Measurements from ENCODE around the gene DPP6. TPM values are rescaled to one million over a fixed set of nuclear protein-coding genes. Genes with fewer than 3 reads are reported as not detected.

DPP6 gene
- total and polyA plus RNA-seq, 2 experiments from 2014 or later, result not detected

DNA sequence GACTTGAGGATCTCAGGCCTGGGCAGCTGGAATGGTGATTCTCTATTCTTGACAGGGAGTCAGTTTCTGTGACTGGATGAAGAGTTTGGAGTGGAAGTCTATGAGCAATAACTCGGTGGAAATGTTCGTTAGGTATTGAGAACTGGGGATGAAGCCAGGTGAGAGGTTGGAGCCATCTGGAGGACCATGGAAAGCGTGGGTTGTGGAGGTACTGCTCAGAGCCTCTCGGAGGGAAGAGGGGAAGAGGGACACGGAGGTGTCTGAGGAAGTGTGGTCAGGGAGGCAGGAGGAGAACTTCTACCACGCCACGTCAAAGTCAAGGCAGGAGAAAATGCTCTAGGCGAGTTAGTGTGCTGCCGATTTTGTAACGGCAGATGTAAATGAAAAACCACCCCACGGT is 430.7 kb downstream of the DPP6 start:
- no peak overlapping the region for H3K27ac ChIP-seq (ENCODE audit: low read depth)
- H4K20me1 ChIP-seq (replicated peaks; ENCODE audit: insufficient read depth), result no peaks in the 10 kb centered on the region
- Mint-ChIP-seq H3K27me3 (ENCODE audit: insufficient read depth, low read depth, poor library complexity) (peaks cover 2% of the 10 kb centered on the region), H3K4me3 (no peak overlapping the region), H3K4me1 (peaks cover 9% of the 10 kb centered on the region), H3K36me3 (ENCODE audit: low read depth) (no peaks in the 10 kb centered on the region), H3K27ac (no peak overlapping the region), H3K9me3 (no peaks in the 10 kb centered on the region)
- no peaks in the 10 kb centered on the region for H3K9me2 ChIP-seq (ENCODE audit: insufficient read depth)
- DNase-seq (ENCODE audit: low spot score) (no peak), ATAC-seq (no peak)
- H3K4me1 ChIP-seq (ENCODE audit: insufficient read depth), result no peaks in the 10 kb centered on the region
- H2AFZ ChIP-seq, result no peak overlapping the region
- H3K79me2 ChIP-seq (replicated peaks; ENCODE audit: insufficient read depth), result no peaks in the 10 kb centered on the region
- TF ChIP-seq CREB1 (CRISPR knock-in tag; IDR thresholded peaks at IDR 0.05; ENCODE audit: low read depth) (no peak), JUNB (IDR thresholded peaks at IDR 0.05; ENCODE audit: unreplicated experiment) (no peak), ZNF331 (CRISPR knock-in tag; IDR thresholded peaks at IDR 0.05; ENCODE audit: low read depth) (no peak), POLR2AphosphoS5 (IDR thresholded peaks at IDR 0.05; ENCODE audit: low read depth) (no peak)
- TF ChIP-seq, protein P1, sequence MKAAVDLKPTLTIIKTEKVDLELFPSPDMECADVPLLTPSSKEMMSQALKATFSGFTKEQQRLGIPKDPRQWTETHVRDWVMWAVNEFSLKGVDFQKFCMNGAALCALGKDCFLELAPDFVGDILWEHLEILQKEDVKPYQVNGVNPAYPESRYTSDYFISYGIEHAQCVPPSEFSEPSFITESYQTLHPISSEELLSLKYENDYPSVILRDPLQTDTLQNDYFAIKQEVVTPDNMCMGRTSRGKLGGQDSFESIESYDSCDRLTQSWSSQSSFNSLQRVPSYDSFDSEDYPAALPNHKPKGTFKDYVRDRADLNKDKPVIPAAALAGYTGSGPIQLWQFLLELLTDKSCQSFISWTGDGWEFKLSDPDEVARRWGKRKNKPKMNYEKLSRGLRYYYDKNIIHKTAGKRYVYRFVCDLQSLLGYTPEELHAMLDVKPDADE (IDR thresholded peaks at IDR 0.05), result no peak
- TF ChIP-seq, protein P2, sequence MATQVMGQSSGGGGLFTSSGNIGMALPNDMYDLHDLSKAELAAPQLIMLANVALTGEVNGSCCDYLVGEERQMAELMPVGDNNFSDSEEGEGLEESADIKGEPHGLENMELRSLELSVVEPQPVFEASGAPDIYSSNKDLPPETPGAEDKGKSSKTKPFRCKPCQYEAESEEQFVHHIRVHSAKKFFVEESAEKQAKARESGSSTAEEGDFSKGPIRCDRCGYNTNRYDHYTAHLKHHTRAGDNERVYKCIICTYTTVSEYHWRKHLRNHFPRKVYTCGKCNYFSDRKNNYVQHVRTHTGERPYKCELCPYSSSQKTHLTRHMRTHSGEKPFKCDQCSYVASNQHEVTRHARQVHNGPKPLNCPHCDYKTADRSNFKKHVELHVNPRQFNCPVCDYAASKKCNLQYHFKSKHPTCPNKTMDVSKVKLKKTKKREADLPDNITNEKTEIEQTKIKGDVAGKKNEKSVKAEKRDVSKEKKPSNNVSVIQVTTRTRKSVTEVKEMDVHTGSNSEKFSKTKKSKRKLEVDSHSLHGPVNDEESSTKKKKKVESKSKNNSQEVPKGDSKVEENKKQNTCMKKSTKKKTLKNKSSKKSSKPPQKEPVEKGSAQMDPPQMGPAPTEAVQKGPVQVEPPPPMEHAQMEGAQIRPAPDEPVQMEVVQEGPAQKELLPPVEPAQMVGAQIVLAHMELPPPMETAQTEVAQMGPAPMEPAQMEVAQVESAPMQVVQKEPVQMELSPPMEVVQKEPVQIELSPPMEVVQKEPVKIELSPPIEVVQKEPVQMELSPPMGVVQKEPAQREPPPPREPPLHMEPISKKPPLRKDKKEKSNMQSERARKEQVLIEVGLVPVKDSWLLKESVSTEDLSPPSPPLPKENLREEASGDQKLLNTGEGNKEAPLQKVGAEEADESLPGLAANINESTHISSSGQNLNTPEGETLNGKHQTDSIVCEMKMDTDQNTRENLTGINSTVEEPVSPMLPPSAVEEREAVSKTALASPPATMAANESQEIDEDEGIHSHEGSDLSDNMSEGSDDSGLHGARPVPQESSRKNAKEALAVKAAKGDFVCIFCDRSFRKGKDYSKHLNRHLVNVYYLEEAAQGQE (IDR thresholded peaks at IDR 0.05; ENCODE audit: unreplicated experiment), result no peak
- no peaks in the 10 kb centered on the region for H3K27me3 ChIP-seq (ENCODE audit: insufficient read depth)
- H3K4me2 ChIP-seq, result no peak overlapping the region
- no peaks in the 10 kb centered on the region for H3K36me3 ChIP-seq (ENCODE audit: insufficient read depth)
- no peaks in the 10 kb centered on the region for H3F3A ChIP-seq (replicated peaks; ENCODE audit: low read depth)
- no peak overlapping the region for H3K4me3 ChIP-seq

DNA sequence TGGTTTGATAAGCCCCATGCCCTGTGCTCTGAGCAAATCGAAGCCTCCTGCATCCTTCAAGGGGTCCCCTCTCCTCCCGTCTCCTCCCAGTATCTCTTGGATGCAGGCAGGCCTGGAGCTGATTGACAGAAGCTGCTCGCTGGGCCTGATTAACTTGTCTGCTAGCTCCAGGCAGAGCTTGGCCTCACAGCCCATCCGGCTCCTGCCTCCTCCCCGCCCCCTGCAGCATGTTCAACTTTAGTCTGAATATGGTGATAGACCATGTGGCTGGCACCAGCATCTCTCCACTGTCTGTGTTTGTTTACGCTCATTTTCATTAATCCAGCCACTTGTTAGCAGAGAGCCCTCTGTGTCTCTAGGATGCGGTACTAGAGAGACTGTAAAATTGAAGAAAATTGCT is 432.2 kb downstream of the DPP6 start:
- TF ChIP-seq JUNB (IDR thresholded peaks at IDR 0.05; ENCODE audit: unreplicated experiment) (no peak), EZH2phosphoT487 (IDR thresholded peaks at IDR 0.05; ENCODE audit: unreplicated experiment) (no peak)
- Histone ChIP-seq H3F3A (replicated peaks; ENCODE audit: low read depth) (no peaks in the 10 kb centered on the region), H3K27ac (ENCODE audit: low read depth) (no peak overlapping the region), H3K36me3 (ENCODE audit: insufficient read depth) (no peaks in the 10 kb centered on the region), H3K4me2 (no peak overlapping the region), H4K20me1 (replicated peaks; ENCODE audit: insufficient read depth) (no peaks in the 10 kb centered on the region), H3K4me1 (ENCODE audit: insufficient read depth) (no peaks in the 10 kb centered on the region), H3K9me2 (ENCODE audit: insufficient read depth) (no peaks in the 10 kb centered on the region), H3K79me2 (replicated peaks; ENCODE audit: insufficient read depth) (no peaks in the 10 kb centered on the region), H3K4me3 (no peak overlapping the region), H2AFZ (no peak overlapping the region), H3K27me3 (ENCODE audit: insufficient read depth) (no peaks in the 10 kb centered on the region)
- Mint-ChIP-seq H3K4me1 (peaks cover 9% of the 10 kb centered on the region), H3K36me3 (ENCODE audit: low read depth) (no peaks in the 10 kb centered on the region), H3K27ac (no peak overlapping the region), H3K9me3 (no peaks in the 10 kb centered on the region), H3K27me3 (ENCODE audit: insufficient read depth, low read depth, poor library complexity) (peaks cover 2% of the 10 kb centered on the region), H3K4me3 (no peak overlapping the region)
- DNase-seq (ENCODE audit: low spot score) (no peak), ATAC-seq (peak; percentile 88)
